WTC11 (cell line): ENCODE results near the gene PIP4K2B.

ENCODE experiments used
- FOXP1 ChIP-seq: sonication (generic); formaldehyde crosslinking; IDR thresholded peaks from 2 replicates; pipeline ENCODE4 v1.8.0; 2022; ENCODE audit warnings: missing genetic modification reagents, mild to moderate bottlenecking, moderate library complexity, borderline replicate concordance
- JAZF1 ChIP-seq: fragments of 250-450 bp; sonication (Bioruptor Pico); IDR thresholded peaks from 2 replicates; pipeline ENCODE4 v1.9.0; 2021; ENCODE audit warnings: moderate library complexity, mild to moderate bottlenecking, inconsistent platforms
- KAT7 ChIP-seq: sonication (generic); formaldehyde crosslinking; IDR thresholded peaks from 2 replicates; pipeline ENCODE4 v1.8.1; 2023; ENCODE audit warnings: missing genetic modification reagents, mild to moderate bottlenecking, borderline replicate concordance
- NFYB ChIP-seq: sonication (generic); formaldehyde crosslinking; conservative IDR thresholded peaks from 2 replicates; pipeline ENCODE4 v1.8.0; 2022; ENCODE audit warnings: low read depth, missing genetic modification reagents
- SP1 ChIP-seq: sonication (generic); formaldehyde crosslinking; conservative IDR thresholded peaks from 2 replicates; pipeline ENCODE4 v1.8.1; 2022; ENCODE audit warnings: missing genetic modification reagents
- ZNF263 ChIP-seq: sonication (generic); formaldehyde crosslinking; IDR thresholded peaks from 2 replicates; pipeline ENCODE4 v1.8.1; 2022; ENCODE audit warnings: low read depth, mild to moderate bottlenecking, moderate library complexity, missing genetic modification reagents
- ZNF416 ChIP-seq: fragments of 250-450 bp; sonication (Bioruptor Pico); IDR thresholded peaks from 2 replicates; pipeline ENCODE4 v1.9.0; 2021; ENCODE audit warnings: mild to moderate bottlenecking, inconsistent platforms
- TF ChIP-seq, protein P1 (sequence below): fragments of 250-450 bp; sonication (Bioruptor Pico); IDR thresholded peaks from 2 replicates; pipeline ENCODE4 v1.8.0; 2021; ENCODE audit warnings: mild to moderate bottlenecking
- TF ChIP-seq, protein P2 (sequence below): fragments of 200-600 bp; IDR thresholded peaks from 2 replicates; pipeline ENCODE4 v1.8.0; 2022; ENCODE audit warnings: antibody characterized with exemption
- TF ChIP-seq, protein P3 (sequence below): sonication (generic); formaldehyde crosslinking; IDR thresholded peaks from 2 replicates; pipeline ENCODE4 v1.8.0; 2022; ENCODE audit warnings: mild to moderate bottlenecking, missing genetic modification reagents
- TF ChIP-seq, protein P4 (sequence below): fragments of 250-450 bp; sonication (Bioruptor Pico); IDR thresholded peaks from 2 replicates; pipeline ENCODE4 v1.9.0; 2021; ENCODE audit warnings: mild to moderate bottlenecking
- TF ChIP-seq, protein P5 (sequence below): sonication (generic); formaldehyde crosslinking; conservative IDR thresholded peaks from 2 replicates; pipeline ENCODE4 v1.8.1; 2022; ENCODE audit warnings: mild to moderate bottlenecking, missing genetic modification reagents

DNA sequence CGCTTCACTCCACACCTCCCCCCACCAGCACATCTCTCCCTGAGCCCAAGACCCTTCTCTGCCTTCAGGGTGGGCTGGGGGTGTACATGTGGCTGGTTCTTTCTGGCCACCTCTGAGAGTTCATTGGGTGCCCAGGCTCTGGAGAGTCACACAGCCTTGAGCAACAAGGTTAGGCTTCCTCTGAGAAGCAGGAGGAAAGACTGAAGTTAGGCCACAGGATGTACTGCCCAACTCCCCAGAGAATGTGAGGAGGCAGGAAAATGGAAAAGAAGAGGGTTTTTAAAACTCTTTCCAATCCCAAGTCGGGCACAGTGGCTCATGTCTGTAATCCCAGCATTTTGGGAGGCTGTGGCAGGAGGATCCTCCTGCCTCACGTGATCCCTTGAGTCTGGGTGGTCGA, 58.5 kb downstream of the PIP4K2B start:
- TF ChIP-seq KAT7 (CRISPR knock-in tag) (no peak), SP1 (no peak), ZNF416 (no peak), JAZF1 (CRISPR knock-in tag) (no peak), NFYB (CRISPR knock-in tag) (no peak), ZNF263 (CRISPR knock-in tag) (no peak), FOXP1 (no peak)
- TF ChIP-seq, protein P1, sequence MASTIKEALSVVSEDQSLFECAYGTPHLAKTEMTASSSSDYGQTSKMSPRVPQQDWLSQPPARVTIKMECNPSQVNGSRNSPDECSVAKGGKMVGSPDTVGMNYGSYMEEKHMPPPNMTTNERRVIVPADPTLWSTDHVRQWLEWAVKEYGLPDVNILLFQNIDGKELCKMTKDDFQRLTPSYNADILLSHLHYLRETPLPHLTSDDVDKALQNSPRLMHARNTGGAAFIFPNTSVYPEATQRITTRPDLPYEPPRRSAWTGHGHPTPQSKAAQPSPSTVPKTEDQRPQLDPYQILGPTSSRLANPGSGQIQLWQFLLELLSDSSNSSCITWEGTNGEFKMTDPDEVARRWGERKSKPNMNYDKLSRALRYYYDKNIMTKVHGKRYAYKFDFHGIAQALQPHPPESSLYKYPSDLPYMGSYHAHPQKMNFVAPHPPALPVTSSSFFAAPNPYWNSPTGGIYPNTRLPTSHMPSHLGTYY (CRISPR knock-in tag), result no peak
- TF ChIP-seq, protein P2, sequence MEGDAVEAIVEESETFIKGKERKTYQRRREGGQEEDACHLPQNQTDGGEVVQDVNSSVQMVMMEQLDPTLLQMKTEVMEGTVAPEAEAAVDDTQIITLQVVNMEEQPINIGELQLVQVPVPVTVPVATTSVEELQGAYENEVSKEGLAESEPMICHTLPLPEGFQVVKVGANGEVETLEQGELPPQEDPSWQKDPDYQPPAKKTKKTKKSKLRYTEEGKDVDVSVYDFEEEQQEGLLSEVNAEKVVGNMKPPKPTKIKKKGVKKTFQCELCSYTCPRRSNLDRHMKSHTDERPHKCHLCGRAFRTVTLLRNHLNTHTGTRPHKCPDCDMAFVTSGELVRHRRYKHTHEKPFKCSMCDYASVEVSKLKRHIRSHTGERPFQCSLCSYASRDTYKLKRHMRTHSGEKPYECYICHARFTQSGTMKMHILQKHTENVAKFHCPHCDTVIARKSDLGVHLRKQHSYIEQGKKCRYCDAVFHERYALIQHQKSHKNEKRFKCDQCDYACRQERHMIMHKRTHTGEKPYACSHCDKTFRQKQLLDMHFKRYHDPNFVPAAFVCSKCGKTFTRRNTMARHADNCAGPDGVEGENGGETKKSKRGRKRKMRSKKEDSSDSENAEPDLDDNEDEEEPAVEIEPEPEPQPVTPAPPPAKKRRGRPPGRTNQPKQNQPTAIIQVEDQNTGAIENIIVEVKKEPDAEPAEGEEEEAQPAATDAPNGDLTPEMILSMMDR, result no peak
- TF ChIP-seq, protein P3, sequence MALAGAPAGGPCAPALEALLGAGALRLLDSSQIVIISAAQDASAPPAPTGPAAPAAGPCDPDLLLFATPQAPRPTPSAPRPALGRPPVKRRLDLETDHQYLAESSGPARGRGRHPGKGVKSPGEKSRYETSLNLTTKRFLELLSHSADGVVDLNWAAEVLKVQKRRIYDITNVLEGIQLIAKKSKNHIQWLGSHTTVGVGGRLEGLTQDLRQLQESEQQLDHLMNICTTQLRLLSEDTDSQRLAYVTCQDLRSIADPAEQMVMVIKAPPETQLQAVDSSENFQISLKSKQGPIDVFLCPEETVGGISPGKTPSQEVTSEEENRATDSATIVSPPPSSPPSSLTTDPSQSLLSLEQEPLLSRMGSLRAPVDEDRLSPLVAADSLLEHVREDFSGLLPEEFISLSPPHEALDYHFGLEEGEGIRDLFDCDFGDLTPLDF (CRISPR knock-in tag), result no peak
- TF ChIP-seq, protein P4, sequence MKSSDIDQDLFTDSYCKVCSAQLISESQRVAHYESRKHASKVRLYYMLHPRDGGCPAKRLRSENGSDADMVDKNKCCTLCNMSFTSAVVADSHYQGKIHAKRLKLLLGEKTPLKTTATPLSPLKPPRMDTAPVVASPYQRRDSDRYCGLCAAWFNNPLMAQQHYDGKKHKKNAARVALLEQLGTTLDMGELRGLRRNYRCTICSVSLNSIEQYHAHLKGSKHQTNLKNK (CRISPR knock-in tag), result no peak
- TF ChIP-seq, protein P5, sequence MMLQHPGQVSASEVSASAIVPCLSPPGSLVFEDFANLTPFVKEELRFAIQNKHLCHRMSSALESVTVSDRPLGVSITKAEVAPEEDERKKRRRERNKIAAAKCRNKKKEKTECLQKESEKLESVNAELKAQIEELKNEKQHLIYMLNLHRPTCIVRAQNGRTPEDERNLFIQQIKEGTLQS (CRISPR knock-in tag), result no peak
